ENCODE results near the gene DCLK1. TPM values are rescaled to one million over a fixed set of nuclear protein-coding genes. Genes with fewer than 3 reads are reported as not detected.

The DCLK1 gene
- total and polyA plus RNA-seq, 4 donors = 0.04 to 0.56 (median 0.20) TPM

- TF ChIP-seq CTCF (IDR thresholded peaks at IDR 0.05; ENCODE audit: low read depth, low read length, missing input control) = no peak
- TF ChIP-seq TAF1 (conservative IDR thresholded peaks at IDR 0.05) = no peak
- no peak for TF ChIP-seq JUND (IDR thresholded peaks at IDR 0.05)
Measured at GRCh38 chr13:35912841-35913240, 218.3 kb downstream of the DCLK1 start (continued).

DNA sequence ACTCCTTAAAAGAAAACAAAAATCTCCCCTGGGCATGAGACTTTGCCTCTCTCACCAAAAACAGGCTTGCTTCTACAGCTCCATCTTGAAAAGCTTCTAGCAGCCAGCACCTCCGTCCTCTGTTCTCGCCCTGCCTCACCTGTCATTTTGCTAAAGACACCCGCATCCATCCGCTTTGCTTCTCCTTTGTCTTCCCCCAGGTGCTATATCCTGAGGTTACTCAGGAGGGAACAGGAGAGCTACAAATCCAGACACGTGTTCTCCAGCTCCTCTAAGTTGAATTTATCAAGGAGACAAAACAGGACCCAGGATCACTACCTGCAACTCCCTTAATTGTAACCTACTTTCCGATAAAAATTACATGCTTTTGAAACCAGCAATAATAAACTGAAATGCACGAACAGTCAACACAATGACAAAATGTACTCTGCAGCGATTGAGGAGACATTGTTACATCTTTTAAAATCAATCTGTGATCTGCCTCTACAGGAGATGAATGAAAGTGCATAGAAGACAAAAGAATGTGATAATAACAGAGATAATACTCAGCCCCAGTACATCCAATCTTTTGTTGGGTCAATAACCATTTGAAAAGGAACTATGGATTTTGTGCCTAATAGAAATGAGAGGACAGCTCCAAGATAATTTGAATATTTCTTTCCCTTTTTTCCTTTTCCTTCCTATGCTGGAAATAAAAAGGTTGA, 221.2 kb downstream of the DCLK1 start:
- no peaks in the 10 kb centered on the region for H3K4me1 ChIP-seq (ENCODE audit: control insufficient read depth in 4 of 4, insufficient read depth in 4 of 4, low read length in 3 of 4)
- no peaks in the 10 kb centered on the region for H3K27me3 ChIP-seq (ENCODE audit: control insufficient read depth in 4 of 4, insufficient read depth in 4 of 4, low read length in 3 of 4)
- WGBS = 71% methylated on average over 8 of the region's 8 CpGs
- H3K9me3 ChIP-seq (ENCODE audit: control insufficient read depth in 4 of 4, low read length in 3 of 4) = no peaks in the 10 kb centered on the region
- no peak overlapping the region for H3K27ac ChIP-seq (ENCODE audit: low read depth in 1 of 2, low read length in 2 of 2)
- TF ChIP-seq JUND (IDR thresholded peaks at IDR 0.05) = no peak
- no peak for TF ChIP-seq FOXA2 (IDR thresholded peaks at IDR 0.05)
- TF ChIP-seq RXRA (IDR thresholded peaks at IDR 0.05) = no peak
- TF ChIP-seq REST (IDR thresholded peaks at IDR 0.05) = no peak
- no peak for TF ChIP-seq SP1 (IDR thresholded peaks at IDR 0.05)
- TF ChIP-seq EGR1 (IDR thresholded peaks at IDR 0.05; ENCODE audit: low read depth in 2 of 2) = no peak
- no peak for TF ChIP-seq ZBTB33 (IDR thresholded peaks at IDR 0.05)
- TF ChIP-seq, protein P1, sequence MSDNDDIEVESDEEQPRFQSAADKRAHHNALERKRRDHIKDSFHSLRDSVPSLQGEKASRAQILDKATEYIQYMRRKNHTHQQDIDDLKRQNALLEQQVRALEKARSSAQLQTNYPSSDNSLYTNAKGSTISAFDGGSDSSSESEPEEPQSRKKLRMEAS (IDR thresholded peaks at IDR 0.05) = no peak
- TF ChIP-seq ATF3 (IDR thresholded peaks at IDR 0.05) = no peak
- TF ChIP-seq HNF4G (IDR thresholded peaks at IDR 0.05) = no peak
- TF ChIP-seq NR2F2 (IDR thresholded peaks at IDR 0.05) = no peak
- TF ChIP-seq CTCF (IDR thresholded peaks at IDR 0.05; ENCODE audit: low read depth, low read length, missing input control) = no peak
- DNase-seq (ENCODE audit: low spot score) = no peak
- H3K9ac ChIP-seq (ENCODE audit: low read depth in 1 of 2, low read length in 2 of 2) = no peak overlapping the region
- H3K4me3 ChIP-seq (ENCODE audit: low read depth in 1 of 3, low read length in 3 of 3) = no peak overlapping the region
- H3K36me3 ChIP-seq (ENCODE audit: control insufficient read depth in 4 of 4, insufficient read depth in 3 of 4, low read depth in 1 of 4, low read length in 3 of 4) = no peaks in the 10 kb centered on the region
